ENCODE measurements around the gene RNASE12.
"Not testable (repeated sequence)": the region's sequence is repeated elsewhere in the genome, so short reads cannot be mapped to it uniquely, and the experiment has no call there.

The RNASE12 gene

DNA sequence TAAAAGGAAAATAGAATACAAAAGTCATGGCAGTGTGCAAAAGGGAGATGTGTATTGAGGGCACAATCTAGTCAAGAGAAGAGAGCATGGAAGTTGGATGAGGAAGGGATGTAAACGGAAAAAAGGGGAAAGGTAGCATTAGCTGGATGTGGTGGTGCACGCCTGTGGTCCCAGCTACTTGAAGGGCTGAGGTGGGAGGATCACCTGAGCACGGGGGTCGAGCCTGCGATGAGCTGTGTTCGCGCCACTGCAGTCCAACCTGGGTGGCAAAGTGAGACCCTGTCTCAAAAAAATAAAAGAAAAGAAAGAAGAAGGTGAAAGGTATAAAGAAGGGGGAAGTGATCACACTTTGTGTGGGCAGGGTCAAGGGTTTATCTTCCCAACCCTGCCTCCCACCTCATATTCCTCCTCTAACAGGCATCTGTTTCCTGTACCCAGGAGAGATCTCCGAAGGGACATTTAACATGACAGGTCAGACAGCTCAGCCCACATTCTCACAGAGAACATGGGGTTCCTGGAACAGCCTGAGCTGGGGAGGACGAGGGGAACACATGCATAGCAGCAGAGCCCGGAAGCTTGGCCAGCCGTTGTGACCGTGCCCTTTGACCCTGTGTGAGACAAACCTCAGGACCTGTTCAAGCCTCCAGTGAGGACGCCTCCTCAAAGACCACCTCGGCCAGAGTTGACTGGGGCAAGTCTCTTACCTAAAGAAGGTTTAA, 12.2 kb downstream of the RNASE12 start:
- Histone ChIP-seq H3K4me2 (no peak overlapping the region), H3K27ac (no peak overlapping the region), H3K79me2 (ENCODE audit: insufficient read depth, low read depth) (no peaks in the 10 kb centered on the region), H3K9ac (no peak overlapping the region), H4K20me1 (ENCODE audit: insufficient read depth) (no peaks in the 10 kb centered on the region), H3K36me3 (ENCODE audit: insufficient read depth) (no peaks in the 10 kb centered on the region), H2AFZ (ENCODE audit: low read depth) (no peak overlapping the region), H3K4me3 (IDR thresholded peaks at IDR 0.05; ENCODE audit: insufficient read depth, low read depth, low read length) (no peak overlapping the region), H3K4me1 (ENCODE audit: low read depth, poor library complexity, severe bottlenecking) (no peaks in the 10 kb centered on the region), H3K27me3 (ENCODE audit: insufficient read depth, low read depth) (no peaks in the 10 kb centered on the region)
- TF ChIP-seq, protein P1, sequence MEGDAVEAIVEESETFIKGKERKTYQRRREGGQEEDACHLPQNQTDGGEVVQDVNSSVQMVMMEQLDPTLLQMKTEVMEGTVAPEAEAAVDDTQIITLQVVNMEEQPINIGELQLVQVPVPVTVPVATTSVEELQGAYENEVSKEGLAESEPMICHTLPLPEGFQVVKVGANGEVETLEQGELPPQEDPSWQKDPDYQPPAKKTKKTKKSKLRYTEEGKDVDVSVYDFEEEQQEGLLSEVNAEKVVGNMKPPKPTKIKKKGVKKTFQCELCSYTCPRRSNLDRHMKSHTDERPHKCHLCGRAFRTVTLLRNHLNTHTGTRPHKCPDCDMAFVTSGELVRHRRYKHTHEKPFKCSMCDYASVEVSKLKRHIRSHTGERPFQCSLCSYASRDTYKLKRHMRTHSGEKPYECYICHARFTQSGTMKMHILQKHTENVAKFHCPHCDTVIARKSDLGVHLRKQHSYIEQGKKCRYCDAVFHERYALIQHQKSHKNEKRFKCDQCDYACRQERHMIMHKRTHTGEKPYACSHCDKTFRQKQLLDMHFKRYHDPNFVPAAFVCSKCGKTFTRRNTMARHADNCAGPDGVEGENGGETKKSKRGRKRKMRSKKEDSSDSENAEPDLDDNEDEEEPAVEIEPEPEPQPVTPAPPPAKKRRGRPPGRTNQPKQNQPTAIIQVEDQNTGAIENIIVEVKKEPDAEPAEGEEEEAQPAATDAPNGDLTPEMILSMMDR (conservative IDR thresholded peaks at IDR 0.05; ENCODE audit: low read depth, low read length) = no peak

DNA sequence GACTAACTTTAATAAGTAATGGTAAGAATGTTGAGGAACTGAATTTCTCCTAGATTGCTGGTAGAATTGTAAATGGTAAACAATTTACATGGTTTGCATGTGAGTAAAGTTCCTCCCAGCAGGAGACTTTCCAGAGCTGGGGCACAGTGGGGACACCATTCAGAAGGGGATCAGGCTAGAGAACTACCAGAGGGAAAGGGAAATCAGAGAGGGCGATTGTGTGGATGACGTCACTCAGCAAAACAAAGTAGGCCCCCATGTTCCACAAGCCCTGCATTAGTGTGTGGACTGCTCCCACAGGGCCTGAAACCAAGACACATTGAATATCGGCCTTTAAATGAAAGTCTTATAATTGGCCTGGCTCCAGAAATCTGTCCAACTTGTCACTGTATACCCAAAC, 12.9 kb downstream of the RNASE12 start:
- H2AFZ ChIP-seq (ENCODE audit: low read depth) = no peak overlapping the region
- TF ChIP-seq, protein P1 (conservative IDR thresholded peaks at IDR 0.05; ENCODE audit: low read depth, low read length) = no peak
- no peak overlapping the region for H3K4me3 ChIP-seq (IDR thresholded peaks at IDR 0.05; ENCODE audit: insufficient read depth, low read depth, low read length)
- no peaks in the 10 kb centered on the region for H3K27me3 ChIP-seq (ENCODE audit: insufficient read depth, low read depth)
- no peak overlapping the region for H3K27ac ChIP-seq
- H3K79me2 ChIP-seq (ENCODE audit: insufficient read depth, low read depth) = no peaks in the 10 kb centered on the region
- H3K36me3 ChIP-seq (ENCODE audit: insufficient read depth) = no peaks in the 10 kb centered on the region
- no peaks in the 10 kb centered on the region for H3K4me1 ChIP-seq (ENCODE audit: low read depth, poor library complexity, severe bottlenecking)
- no peak overlapping the region for H3K9ac ChIP-seq
- no peak overlapping the region for H3K4me2 ChIP-seq
- no peaks in the 10 kb centered on the region for H4K20me1 ChIP-seq (ENCODE audit: insufficient read depth)

DNA sequence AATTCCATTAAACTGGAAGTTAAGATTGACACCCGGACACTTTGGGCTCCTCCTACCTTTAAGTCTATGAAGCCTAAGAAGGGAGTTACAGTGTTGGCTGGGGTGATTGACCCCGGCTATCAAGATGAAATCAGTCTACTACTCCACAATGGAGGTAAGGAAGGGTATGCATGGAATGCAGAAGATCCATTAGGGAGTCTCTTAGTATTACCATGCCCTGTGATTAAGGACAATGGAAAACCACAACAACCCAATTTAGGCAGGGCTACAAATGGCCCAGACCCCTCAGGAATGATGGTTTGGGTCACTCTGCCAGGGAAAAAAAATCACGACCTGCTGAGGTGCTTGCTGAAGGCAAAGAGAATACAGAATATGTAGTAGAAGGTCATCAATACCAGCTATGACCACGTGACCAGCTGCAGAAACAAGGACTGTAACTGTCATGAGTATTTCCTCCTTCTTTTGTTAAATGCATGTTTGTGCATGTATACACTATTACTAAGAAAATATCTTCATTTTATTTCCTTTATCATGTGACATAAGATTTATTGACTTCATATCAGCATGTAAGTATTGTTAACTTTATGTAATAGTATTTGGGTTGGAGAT, 18.7 kb downstream of the RNASE12 start:
- H3K27ac ChIP-seq; H3K79me2 ChIP-seq (ENCODE audit: insufficient read depth, low read depth); H3K4me1 ChIP-seq (ENCODE audit: low read depth, poor library complexity, severe bottlenecking); H2AFZ ChIP-seq (ENCODE audit: low read depth); H4K20me1 ChIP-seq (ENCODE audit: insufficient read depth); H3K4me2 ChIP-seq; H3K27me3 ChIP-seq (ENCODE audit: insufficient read depth, low read depth); H3K36me3 ChIP-seq (ENCODE audit: insufficient read depth); H3K9ac ChIP-seq; H3K4me3 ChIP-seq (IDR thresholded peaks at IDR 0.05; ENCODE audit: insufficient read depth, low read depth, low read length): not testable (repeated sequence)

DNA sequence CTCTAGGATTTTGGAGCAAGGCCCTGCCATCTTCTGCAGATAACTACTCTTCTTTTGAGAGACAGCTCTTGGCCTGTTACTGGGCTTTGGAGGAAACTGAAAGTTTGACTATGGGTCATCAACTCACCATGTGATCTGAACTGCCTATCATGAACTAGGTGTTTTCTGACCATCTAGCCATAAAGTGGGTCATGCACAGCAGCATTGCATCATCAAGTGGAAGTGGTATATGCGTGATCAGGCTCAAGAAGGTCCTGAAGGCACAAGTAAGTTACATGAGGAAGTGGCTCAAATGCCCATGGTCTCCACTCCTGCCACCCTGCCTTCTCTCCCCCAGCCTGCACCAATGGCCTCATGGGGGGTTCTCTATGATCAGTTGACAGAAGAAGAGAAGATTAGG, 20.5 kb downstream of the RNASE12 start:
- H4K20me1 ChIP-seq (ENCODE audit: insufficient read depth); H3K4me2 ChIP-seq; H3K4me1 ChIP-seq (ENCODE audit: low read depth, poor library complexity, severe bottlenecking): not testable (repeated sequence)

DNA sequence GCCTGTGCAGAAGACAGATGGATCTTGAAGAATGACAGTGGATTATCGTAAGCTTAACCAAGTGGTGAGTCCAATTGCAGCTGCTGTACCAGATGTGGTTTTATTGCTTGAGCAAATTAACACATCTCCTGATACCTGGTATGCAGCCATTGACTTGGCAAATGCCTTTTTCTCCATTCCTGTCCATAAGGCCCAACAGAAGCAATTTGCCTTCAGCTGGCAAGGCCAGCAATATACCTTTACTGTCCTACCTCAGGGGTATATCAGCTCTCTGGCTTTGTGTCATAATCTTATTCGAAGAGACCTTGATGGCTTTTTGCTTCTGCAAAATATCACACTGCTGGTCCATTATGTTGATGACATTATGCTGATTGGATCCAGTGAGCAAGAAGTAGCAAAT, 21.3 kb downstream of the RNASE12 start:
- not testable (repeated sequence) for H2AFZ ChIP-seq (ENCODE audit: low read depth); H4K20me1 ChIP-seq (ENCODE audit: insufficient read depth); H3K4me1 ChIP-seq (ENCODE audit: low read depth, poor library complexity, severe bottlenecking); H3K4me2 ChIP-seq; H3K4me3 ChIP-seq (IDR thresholded peaks at IDR 0.05; ENCODE audit: insufficient read depth, low read depth, low read length); H3K27me3 ChIP-seq (ENCODE audit: insufficient read depth, low read depth); H3K79me2 ChIP-seq (ENCODE audit: insufficient read depth, low read depth); H3K36me3 ChIP-seq (ENCODE audit: insufficient read depth); H3K27ac ChIP-seq; H3K9ac ChIP-seq

More for the DNA sequence above, 20.5 kb downstream of the RNASE12 start:
- not testable (repeated sequence) for H3K79me2 ChIP-seq (ENCODE audit: insufficient read depth, low read depth); H3K9ac ChIP-seq; H2AFZ ChIP-seq (ENCODE audit: low read depth); H3K36me3 ChIP-seq (ENCODE audit: insufficient read depth); H3K4me3 ChIP-seq (IDR thresholded peaks at IDR 0.05; ENCODE audit: insufficient read depth, low read depth, low read length); H3K27me3 ChIP-seq (ENCODE audit: insufficient read depth, low read depth); H3K27ac ChIP-seq

DNA sequence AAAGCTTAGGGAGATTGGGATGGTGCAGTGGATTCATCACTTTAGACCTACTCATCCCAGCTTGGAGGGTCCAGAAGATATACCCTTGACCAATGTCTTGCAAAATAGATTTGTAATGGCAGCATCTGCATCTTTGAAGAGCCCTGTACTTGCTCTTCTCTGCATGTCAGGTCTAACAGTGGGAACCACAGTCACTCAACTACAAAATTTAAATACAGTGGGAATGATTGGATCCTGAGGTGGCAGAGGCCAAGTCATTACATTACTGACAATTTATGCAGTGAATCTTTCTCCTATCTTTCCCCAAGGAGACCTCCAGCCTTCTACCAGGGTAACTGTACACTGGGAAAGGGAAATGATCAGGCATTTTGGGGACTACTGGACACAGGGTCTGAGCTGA, 22.1 kb downstream of the RNASE12 start:
- Histone ChIP-seq H3K79me2 (ENCODE audit: insufficient read depth, low read depth) (no peaks in the 10 kb centered on the region), H3K4me1 (ENCODE audit: low read depth, poor library complexity, severe bottlenecking) (no peaks in the 10 kb centered on the region), H3K27ac (no peak overlapping the region), H2AFZ (ENCODE audit: low read depth) (no peak overlapping the region), H3K27me3 (ENCODE audit: insufficient read depth, low read depth) (no peaks in the 10 kb centered on the region), H3K36me3 (ENCODE audit: insufficient read depth) (no peaks in the 10 kb centered on the region), H3K4me3 (IDR thresholded peaks at IDR 0.05; ENCODE audit: insufficient read depth, low read depth, low read length) (no peak overlapping the region), H3K4me2 (no peak overlapping the region), H3K9ac (no peak overlapping the region), H4K20me1 (ENCODE audit: insufficient read depth) (no peaks in the 10 kb centered on the region)
- TF ChIP-seq, protein P1 (conservative IDR thresholded peaks at IDR 0.05; ENCODE audit: low read depth, low read length) = no peak
